NCI-H1417 treated with DMSO at 0.1 percent for 48 hours (cell line): ENCODE data around the gene LAMA5.

Experiments
- DNase-seq: peaks from one replicate; lab custom pipeline; 2025; lab: John Stamatoyannopoulos, UW

The LAMA5 gene

GRCh38 chr20:62372042-62372993 is 5.2 kb upstream of the LAMA5 start:
- no peak for DNase-seq

DNA sequence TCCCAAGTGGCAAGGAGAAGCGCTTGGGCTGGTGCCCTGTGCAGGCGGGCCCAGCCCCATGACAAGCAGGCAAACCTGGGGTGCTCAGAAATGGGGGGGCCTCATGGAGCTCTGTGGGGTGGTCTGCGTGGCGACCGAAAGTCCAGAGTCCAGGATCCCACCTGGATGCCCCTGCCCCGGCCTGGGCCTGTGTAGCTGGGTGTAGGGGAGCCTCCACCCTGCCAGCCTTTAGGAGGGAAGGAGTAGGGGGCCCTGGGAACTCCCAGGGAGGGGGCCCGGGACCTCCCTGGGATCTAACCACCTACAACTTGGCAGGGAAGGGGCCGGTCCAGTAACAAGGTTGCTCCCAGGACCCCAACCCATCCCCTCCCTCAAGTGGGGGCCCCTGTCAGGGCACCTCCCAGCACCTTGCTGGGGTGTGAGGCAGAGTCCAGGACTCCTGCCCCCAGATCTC is 4.5 kb upstream of the LAMA5 start:
- no peak for DNase-seq

DNA sequence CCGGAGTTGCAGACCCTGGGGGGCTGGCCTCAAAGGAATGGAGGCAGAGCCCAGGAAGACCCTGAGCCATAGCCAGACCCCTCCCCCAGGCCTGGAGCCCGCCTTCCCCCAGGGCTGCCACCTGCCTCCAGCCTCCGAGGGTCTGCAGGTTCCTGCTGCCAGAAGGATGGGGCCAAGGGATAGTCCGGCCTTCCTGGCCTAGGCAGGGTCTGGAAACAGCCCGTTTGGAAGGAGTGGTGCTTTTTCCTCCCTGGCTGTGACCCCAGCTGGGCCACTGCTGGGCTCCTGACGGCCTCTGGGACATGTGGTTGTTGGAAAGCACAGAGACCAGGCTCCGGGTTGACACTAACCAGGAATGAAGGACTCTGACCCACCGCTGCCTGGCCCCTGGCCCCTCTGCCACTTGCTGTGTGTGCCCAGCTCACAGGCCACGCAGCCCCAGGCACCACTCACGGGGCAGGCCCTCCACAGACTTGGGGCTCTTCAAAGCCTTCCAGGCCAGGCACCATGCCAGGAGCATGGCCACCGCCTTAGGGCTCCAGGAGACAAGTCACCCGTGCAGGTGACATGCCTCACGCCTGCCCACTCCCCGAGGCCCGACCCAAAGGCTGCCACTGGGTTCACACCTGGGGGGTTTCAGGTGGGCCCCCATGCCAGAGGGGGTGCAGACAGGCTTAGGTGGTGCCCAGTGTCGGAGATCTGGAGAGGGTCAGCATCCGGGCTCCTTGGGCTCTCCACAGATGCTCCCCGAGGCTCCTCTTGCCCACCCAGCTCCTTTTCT is 3.9 kb upstream of the LAMA5 start:
- no peak for DNase-seq

GRCh38 chr20:62370115-62370806 is 3.1 kb upstream of the LAMA5 start:
- DNase-seq = no peak

GRCh38 chr20:62369815-62370114 is 2.7 kb upstream of the LAMA5 start:
- DNase-seq = no peak

GRCh38 chr20:62368976-62369814 is 2.1 kb upstream of the LAMA5 start:
- no peak for DNase-seq

DNA sequence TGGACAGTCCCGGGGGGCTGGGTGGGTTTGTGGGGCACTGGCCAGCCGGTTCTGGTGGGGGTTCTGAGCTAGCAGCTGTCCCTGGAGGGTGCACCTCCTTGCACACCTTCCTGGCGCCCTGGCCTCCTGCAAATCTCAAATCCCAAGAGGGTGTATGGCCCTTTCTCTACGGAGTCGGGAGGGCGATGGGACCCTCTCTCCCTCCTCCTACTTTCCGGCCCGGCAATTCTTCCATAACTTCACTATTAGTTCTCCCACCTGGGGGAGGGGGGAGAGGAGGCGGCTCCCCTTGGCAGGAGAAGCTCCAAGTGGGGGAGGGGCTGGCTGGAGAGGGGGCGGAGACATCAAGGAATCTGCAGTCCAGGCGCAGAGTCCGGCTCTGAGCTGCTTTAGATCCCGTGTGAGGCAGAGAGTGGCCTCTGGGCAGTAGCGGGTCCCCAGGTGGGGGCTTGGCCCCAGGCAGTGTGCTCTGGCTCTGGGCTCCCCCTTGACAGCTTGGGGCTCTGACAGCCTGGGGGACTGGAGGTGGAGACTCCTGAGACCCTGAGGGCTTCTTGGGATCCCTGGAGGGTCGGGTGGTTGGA is 1.4 kb upstream of the LAMA5 start:
- no peak for DNase-seq

GRCh38 chr20:62367633-62368391 is 700 bp upstream of the LAMA5 start:
- no peak for DNase-seq

GRCh38 chr20:62366370-62367135 is 559 bp downstream of the LAMA5 start:
- no peak for DNase-seq

- DNase-seq = no peak
These were observed 1.2 kb downstream of the LAMA5 start for GRCh38 chr20:62365814-62366369.

- no peak for DNase-seq
These were observed 2.0 kb downstream of the LAMA5 start for GRCh38 chr20:62364911-62365736.

DNA sequence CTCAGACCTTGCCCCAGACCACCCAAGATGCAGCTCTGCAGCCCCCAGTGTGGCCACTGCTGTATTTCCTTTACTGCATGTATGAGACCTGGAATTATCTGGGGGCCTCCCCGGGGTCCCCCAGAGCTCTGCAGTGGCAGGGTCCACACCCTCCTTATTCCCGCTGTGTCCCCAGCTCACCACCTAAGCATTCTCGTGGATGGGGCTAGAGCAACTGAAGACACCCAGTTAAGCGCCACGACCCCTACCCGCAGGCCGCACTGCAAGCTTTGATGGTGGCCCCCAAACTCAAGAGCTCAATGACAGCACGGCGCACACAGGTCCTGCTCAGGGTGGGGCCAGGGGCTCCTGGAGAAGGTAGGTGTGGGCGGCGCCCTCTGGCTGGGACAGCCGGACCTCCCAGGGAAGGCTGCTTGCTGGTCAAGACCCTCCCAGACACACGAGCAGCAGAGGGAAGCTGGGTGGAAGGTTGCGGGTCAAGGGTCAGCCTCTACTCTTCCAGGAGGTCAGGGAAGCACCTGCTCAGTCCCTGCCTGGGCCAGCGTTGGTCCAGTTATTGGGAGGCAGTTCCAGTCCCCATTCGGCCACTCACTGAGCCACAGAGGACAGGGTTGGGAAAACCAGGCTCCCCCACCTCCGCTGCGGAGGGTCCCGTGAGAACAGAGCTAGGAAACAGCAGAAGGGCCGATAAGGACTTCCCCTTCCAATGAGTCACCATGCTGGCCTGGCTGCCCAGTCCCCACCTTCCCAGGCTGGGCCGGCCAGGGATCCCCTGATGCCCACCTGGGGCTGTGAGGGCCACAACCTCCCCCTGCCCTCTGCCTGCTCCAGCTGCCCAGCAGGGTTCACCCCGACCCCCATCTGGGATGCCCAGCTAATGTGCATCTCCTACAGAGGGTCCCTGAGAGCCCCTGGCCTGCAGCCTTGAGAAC is 2.9 kb downstream of the LAMA5 start:
- no peak for DNase-seq

DNA sequence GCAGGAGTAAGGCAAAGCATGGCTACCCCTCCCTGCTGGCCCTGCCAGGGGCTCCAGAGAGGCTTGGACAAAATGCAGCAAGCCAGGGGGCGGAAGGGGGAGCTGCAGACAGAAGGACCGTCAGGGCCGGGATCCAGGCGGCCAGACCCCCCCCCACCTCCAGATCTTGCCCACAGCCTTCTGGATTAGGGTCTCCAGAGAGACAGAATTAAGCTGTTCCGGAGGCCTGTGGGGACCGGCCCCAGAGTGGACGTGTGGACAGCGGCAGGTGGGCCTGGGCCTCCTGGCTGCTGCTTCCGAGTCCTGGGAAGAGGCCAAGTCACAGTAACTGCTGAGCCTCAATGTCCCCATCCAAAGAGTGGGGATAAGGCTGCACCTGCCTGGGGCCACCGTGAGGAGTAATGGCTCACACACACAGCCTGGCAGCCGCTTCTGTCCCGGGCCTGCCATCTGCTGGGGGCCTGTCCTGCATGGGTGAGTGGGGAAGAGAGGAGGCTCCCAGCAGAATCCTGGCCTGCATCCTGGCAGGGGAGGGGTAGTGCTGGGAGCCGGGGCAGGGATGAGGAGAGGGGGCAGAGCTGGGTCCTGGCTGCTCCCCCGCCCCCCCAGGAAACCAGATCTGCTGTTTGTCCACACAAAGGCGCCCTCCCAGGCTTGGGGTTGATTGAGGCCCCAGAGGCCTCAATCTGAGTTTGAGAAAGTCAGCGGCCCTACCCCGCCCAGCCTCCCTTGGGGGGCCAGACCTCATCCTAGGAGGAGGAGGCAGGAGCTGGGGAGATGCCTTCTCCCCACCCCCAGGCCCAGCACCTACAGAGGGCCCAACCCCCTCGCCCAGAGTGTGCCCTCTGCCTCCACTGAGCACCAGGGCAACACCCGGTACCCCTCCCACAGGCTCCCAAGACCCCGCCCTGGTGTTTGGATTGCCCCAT is 3.9 kb downstream of the LAMA5 start:
- DNase-seq = no peak

- DNase-seq = no peak
These were observed 4.5 kb downstream of the LAMA5 start for GRCh38 chr20:62362590-62362940.

- no peak for DNase-seq
These were observed 5.1 kb downstream of the LAMA5 start for GRCh38 chr20:62361799-62362589.
